Tibial nerve (tissue), 4 donors: ENCODE data around the gene VPS13D. TPM values are rescaled to one million over a fixed set of nuclear protein-coding genes. Genes with fewer than 3 reads are reported as not detected.

ENCODE experiments used
- DNase-seq, 2 donors: peaks; one replicate each; pipeline ENCODE4 v3.0.0-alpha.2; 2019; ENCODE audit warnings: low spot score in 2 of 2
- H3K27ac ChIP-seq, 4 donors: fragments of 200-600 bp; sonication (generic) in 3 of 4; one replicate each; pipeline ENCODE4 v1.5.1; 2017 to 2019; ENCODE audit warnings: mild to moderate bottlenecking in 1 of 4
- H3K27me3 ChIP-seq, 2 donors: fragments of 200-600 bp; sonication (generic) in 1 of 2; one replicate each; pipeline versions ENCODE4 v1.5.1 to v1.6.0; 2017 to 2019
- H3K36me3 ChIP-seq, 3 donors: fragments of 200-600 bp; sonication (generic); one replicate each; pipeline ENCODE4 v1.5.1; 2018 to 2019
- H3K4me1 ChIP-seq, 4 donors: fragments of 200-600 bp; sonication (generic) in 3 of 4; one replicate each; pipeline ENCODE4 v1.5.1; 2017 to 2019
- H3K4me3 ChIP-seq, 4 donors: fragments of 200-600 bp; sonication (generic) in 3 of 4; one replicate each; pipeline ENCODE4 v1.5.1; 2017 to 2019; ENCODE audit warnings: mild to moderate bottlenecking in 1 of 4, moderate library complexity in 1 of 4
- H3K9me3 ChIP-seq, 4 donors: fragments of 200-600 bp; sonication (generic) in 3 of 4; one replicate each; pipeline ENCODE4 v1.5.1; 2017 to 2019
- CTCF ChIP-seq, 5 experiments: fragments of 200-600 bp in 3 of 5; fragments of 450-650 bp in 2 of 5; sonication (generic) in 3 of 5; IDR thresholded peaks; one replicate each; pipeline ENCODE4 v1.5.1; 2016 to 2019; ENCODE audit warnings: antibody characterized with exemption in 5 of 5, mild to moderate bottlenecking in 3 of 5, moderate library complexity in 2 of 5
- EP300 ChIP-seq, 2 donors: sonication (generic); formaldehyde crosslinking; IDR thresholded peaks; one replicate each; pipeline ENCODE4 v1.6.1; 2017; ENCODE audit warnings: antibody characterized with exemption in 2 of 2, mild to moderate bottlenecking in 1 of 2
- POLR2A ChIP-seq, 2 donors: fragments of 450-650 bp; IDR thresholded peaks; one replicate each; pipeline ENCODE4 v1.6.1; 2017; ENCODE audit warnings: antibody characterized with exemption in 2 of 2, mild to moderate bottlenecking in 2 of 2, moderate library complexity in 2 of 2
- WGBS, 2 donors: methylation state at CpG; one replicate each; pipeline ENCODE4 v1.1.5; 2018; 5-methylcytosine and 5-hydroxymethylcytosine counted together
- total RNA-seq, 4 donors: library from RNA; depleted of rRNA; stranded (reverse); fragments of >200 nt; gene quantifications; one replicate each; pipeline ENCODE4 v1.1.0, GENCODE V29; 2016

VPS13D gene
- total RNA-seq, 4 donors from 2014 or later = 99.2 to 132 (median 110) TPM

GRCh38 chr1:12336413-12336812 is 106.6 kb downstream of the VPS13D start:
- DNase-seq = no peak
- TF ChIP-seq POLR2A (IDR thresholded peaks at IDR 0.05) = no peak
- TF ChIP-seq CTCF (IDR thresholded peaks at IDR 0.05) = no peak
- TF ChIP-seq EP300 (IDR thresholded peaks at IDR 0.05) = no peak
- H3K27ac ChIP-seq = peak overlapping the region in 2 of 4 donors; percentile 18 to 60
- no peaks in the 10 kb centered on the region for H3K27me3 ChIP-seq
- H3K4me1 ChIP-seq = peaks cover 0 to 60% (median 22%) of the 10 kb centered on the region in 4 donors
- 18 to 19% methylated on average over 1 of the region's 1 CpG for WGBS, 2 donors
- peaks cover 0 to 38% (median 0%) of the 10 kb centered on the region in 3 donors for H3K36me3 ChIP-seq
- H3K4me3 ChIP-seq = no peak overlapping the region
- H3K9me3 ChIP-seq = no peaks in the 10 kb centered on the region

- Histone ChIP-seq H3K4me3 (no peak overlapping the region), H3K27ac (peak overlapping the region in 3 of 4 donors; percentile 3 to 50 (median 6)), H3K36me3 (peaks cover 0 to 39% (median 0%) of the 10 kb centered on the region in 3 donors), H3K4me1 (peaks cover 0 to 69% (median 27%) of the 10 kb centered on the region in 4 donors), H3K27me3 (no peaks in the 10 kb centered on the region), H3K9me3 (no peaks in the 10 kb centered on the region)
- no peak for DNase-seq
- WGBS, 2 donors = 52% methylated on average over 4 of the region's 4 CpGs
- no peak for TF ChIP-seq POLR2A (IDR thresholded peaks at IDR 0.05)
These were observed 108.2 kb downstream of the VPS13D start for GRCh38 chr1:12338017-12338416.

- Histone ChIP-seq H3K9me3 (no peaks in the 10 kb centered on the region), H3K4me1 (peaks cover 0 to 77% (median 33%) of the 10 kb centered on the region in 4 donors), H3K27me3 (no peaks in the 10 kb centered on the region), H3K4me3 (no peak overlapping the region), H3K27ac (peak overlapping the region in 3 of 4 donors; percentile 28 to 83 (median 50)), H3K36me3 (peaks cover 0 to 31% (median 0%) of the 10 kb centered on the region in 3 donors)
- TF ChIP-seq CTCF (IDR thresholded peaks at IDR 0.05) = no peak
- TF ChIP-seq EP300 (IDR thresholded peaks at IDR 0.05) = no peak
- TF ChIP-seq POLR2A (IDR thresholded peaks at IDR 0.05) = no peak
- 42% methylated on average over 1 of the region's 1 CpG for WGBS, 2 donors
- no peak for DNase-seq
These were observed 109.0 kb downstream of the VPS13D start for GRCh38 chr1:12338823-12339222.

- no peak for DNase-seq
- Histone ChIP-seq H3K9me3 (no peaks in the 10 kb centered on the region), H3K4me1 (peaks cover 0 to 83% (median 39%) of the 10 kb centered on the region in 4 donors), H3K36me3 (peaks cover 0 to 26% (median 0%) of the 10 kb centered on the region in 3 donors), H3K27me3 (no peaks in the 10 kb centered on the region), H3K27ac (peak overlapping the region in 3 of 4 donors; percentile 28 to 83 (median 50)), H3K4me3 (no peak overlapping the region)
- TF ChIP-seq POLR2A (IDR thresholded peaks at IDR 0.05) = no peak
- TF ChIP-seq CTCF (IDR thresholded peaks at IDR 0.05) = peak in 3 of 5 experiments; percentile 18 to 30 (median 27)
- peak in 1 of 2 donors; percentile 16 for TF ChIP-seq EP300 (IDR thresholded peaks at IDR 0.05)
- 20 to 23% methylated on average over 3 of the region's 3 CpGs for WGBS, 2 donors
These were observed 109.6 kb downstream of the VPS13D start for GRCh38 chr1:12339396-12339795.

GRCh38 chr1:12339811-12340543 is 110.1 kb downstream of the VPS13D start:
- Histone ChIP-seq H3K27ac (peak overlapping the region in 3 of 4 donors; percentile 10 to 83 (median 50)), H3K27me3 (no peaks in the 10 kb centered on the region), H3K4me3 (no peak overlapping the region), H3K36me3 (peaks cover 0 to 20% (median 0%) of the 10 kb centered on the region in 3 donors), H3K4me1 (peaks cover 0 to 89% (median 45%) of the 10 kb centered on the region in 4 donors), H3K9me3 (no peaks in the 10 kb centered on the region)
- 30 to 39% methylated on average over 4 of the region's 4 CpGs for WGBS, 2 donors
- DNase-seq = no peak
- no peak for TF ChIP-seq EP300 (IDR thresholded peaks at IDR 0.05)
- TF ChIP-seq POLR2A (IDR thresholded peaks at IDR 0.05) = no peak
- no peak for TF ChIP-seq CTCF (IDR thresholded peaks at IDR 0.05)
